ENCODE results near the gene PFKFB3.

PFKFB3 gene

GRCh38 chr10:6229746-6230145 is 27.0 kb downstream of the PFKFB3 start:
- TF ChIP-seq, protein P1, sequence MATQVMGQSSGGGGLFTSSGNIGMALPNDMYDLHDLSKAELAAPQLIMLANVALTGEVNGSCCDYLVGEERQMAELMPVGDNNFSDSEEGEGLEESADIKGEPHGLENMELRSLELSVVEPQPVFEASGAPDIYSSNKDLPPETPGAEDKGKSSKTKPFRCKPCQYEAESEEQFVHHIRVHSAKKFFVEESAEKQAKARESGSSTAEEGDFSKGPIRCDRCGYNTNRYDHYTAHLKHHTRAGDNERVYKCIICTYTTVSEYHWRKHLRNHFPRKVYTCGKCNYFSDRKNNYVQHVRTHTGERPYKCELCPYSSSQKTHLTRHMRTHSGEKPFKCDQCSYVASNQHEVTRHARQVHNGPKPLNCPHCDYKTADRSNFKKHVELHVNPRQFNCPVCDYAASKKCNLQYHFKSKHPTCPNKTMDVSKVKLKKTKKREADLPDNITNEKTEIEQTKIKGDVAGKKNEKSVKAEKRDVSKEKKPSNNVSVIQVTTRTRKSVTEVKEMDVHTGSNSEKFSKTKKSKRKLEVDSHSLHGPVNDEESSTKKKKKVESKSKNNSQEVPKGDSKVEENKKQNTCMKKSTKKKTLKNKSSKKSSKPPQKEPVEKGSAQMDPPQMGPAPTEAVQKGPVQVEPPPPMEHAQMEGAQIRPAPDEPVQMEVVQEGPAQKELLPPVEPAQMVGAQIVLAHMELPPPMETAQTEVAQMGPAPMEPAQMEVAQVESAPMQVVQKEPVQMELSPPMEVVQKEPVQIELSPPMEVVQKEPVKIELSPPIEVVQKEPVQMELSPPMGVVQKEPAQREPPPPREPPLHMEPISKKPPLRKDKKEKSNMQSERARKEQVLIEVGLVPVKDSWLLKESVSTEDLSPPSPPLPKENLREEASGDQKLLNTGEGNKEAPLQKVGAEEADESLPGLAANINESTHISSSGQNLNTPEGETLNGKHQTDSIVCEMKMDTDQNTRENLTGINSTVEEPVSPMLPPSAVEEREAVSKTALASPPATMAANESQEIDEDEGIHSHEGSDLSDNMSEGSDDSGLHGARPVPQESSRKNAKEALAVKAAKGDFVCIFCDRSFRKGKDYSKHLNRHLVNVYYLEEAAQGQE (IDR thresholded peaks at IDR 0.05; ENCODE audit: low read depth) = no peak
- TF ChIP-seq CREB1 (IDR thresholded peaks at IDR 0.05; ENCODE audit: low read depth) = no peak
- no peak for TF ChIP-seq EP300 (IDR thresholded peaks at IDR 0.05; ENCODE audit: borderline replicate concordance)
- no peak for TF ChIP-seq MAX (IDR thresholded peaks at IDR 0.05)

GRCh38 chr10:6230315-6230714 is 27.6 kb downstream of the PFKFB3 start:
- TF ChIP-seq TCF12 (IDR thresholded peaks at IDR 0.05; ENCODE audit: low read depth) (no peak), EGR1 (IDR thresholded peaks at IDR 0.05) (no peak), RAD21 (IDR thresholded peaks at IDR 0.05; ENCODE audit: low read depth) (no peak), TEAD4 (IDR thresholded peaks at IDR 0.05) (no peak), MAX (IDR thresholded peaks at IDR 0.05) (no peak), EP300 (IDR thresholded peaks at IDR 0.05; ENCODE audit: borderline replicate concordance) (no peak), FOXM1 (IDR thresholded peaks at IDR 0.05; ENCODE audit: borderline replicate concordance, low read depth) (no peak), TAF1 (IDR thresholded peaks at IDR 0.05; ENCODE audit: low read depth) (no peak)

DNA sequence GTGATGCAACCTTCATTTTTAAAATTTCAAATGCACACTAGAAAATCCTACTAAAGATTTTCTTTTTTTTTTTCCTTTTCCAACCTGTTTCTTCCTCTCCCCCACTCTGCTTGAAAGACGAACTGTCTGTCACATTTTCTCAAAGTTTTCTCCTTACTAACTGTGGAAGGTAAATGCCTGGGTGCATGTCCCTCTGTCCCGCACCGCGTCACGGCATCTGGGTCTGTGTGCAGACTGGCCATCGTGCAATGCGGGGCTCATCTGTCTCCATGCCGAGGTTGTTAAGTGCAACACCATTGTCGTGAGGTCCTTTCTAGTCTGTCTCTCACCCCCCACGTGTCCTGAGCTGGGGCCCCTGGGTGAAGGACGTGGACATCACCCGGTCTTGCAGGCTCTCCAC is 28.4 kb downstream of the PFKFB3 start:
- TF ChIP-seq YY1 (IDR thresholded peaks at IDR 0.05; ENCODE audit: low read depth) (no peak), EGR1 (IDR thresholded peaks at IDR 0.05) (no peak), FOXM1 (IDR thresholded peaks at IDR 0.05; ENCODE audit: borderline replicate concordance, low read depth) (no peak), TEAD4 (IDR thresholded peaks at IDR 0.05) (no peak), USF1 (IDR thresholded peaks at IDR 0.05) (no peak), CEBPB (IDR thresholded peaks at IDR 0.05) (no peak)
- TF ChIP-seq, protein P1 (IDR thresholded peaks at IDR 0.05; ENCODE audit: low read depth) = no peak

- TF ChIP-seq FOXM1 (IDR thresholded peaks at IDR 0.05; ENCODE audit: borderline replicate concordance, low read depth) (no peak), EGR1 (IDR thresholded peaks at IDR 0.05) (no peak), NFIC (IDR thresholded peaks at IDR 0.05) (no peak), ZBTB7A (IDR thresholded peaks at IDR 0.05; ENCODE audit: low read depth) (no peak), CREB1 (IDR thresholded peaks at IDR 0.05; ENCODE audit: low read depth) (no peak), CEBPB (IDR thresholded peaks at IDR 0.05) (no peak), MAX (IDR thresholded peaks at IDR 0.05) (no peak), TEAD4 (IDR thresholded peaks at IDR 0.05) (no peak)
Observed at GRCh38 chr10:6231730-6232129, 29.0 kb downstream of the PFKFB3 start.

DNA sequence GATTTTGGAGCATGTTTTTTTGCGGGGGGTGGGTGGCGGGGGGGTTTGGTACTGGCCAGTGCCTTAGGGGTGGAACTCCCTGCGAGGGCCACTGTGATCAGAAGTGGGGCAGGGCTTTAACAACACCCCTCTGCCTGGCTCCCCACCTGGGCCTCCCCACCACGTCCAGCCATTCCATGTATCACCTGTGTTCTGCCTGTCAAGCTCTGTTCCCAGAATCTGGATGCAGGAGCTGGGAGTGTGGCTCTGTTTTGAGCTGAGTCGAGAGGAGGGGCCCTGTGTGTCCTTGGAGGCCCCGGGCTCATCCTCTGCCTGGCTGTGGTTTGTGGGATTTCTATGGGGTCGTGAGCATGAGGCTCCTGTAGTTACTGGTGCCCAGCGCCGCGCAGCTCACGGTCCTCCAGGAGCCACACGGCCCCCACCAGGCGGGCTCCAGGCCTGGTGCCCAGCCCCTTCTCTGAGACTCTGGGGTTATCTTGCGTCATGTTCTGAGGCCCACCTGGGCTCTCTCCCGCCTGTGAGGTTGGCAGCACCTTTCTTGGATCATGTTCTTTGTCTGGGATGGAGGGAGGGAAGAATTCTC is 29.6 kb downstream of the PFKFB3 start:
- TF ChIP-seq MAX (IDR thresholded peaks at IDR 0.05) (no peak), USF1 (IDR thresholded peaks at IDR 0.05) (no peak), EP300 (IDR thresholded peaks at IDR 0.05; ENCODE audit: borderline replicate concordance) (no peak)

- TF ChIP-seq TCF12 (IDR thresholded peaks at IDR 0.05; ENCODE audit: low read depth) (no peak), ZBTB7A (IDR thresholded peaks at IDR 0.05; ENCODE audit: low read depth) (no peak), EP300 (IDR thresholded peaks at IDR 0.05; ENCODE audit: borderline replicate concordance) (no peak)
Observed at GRCh38 chr10:6232846-6233724, 30.4 kb downstream of the PFKFB3 start.
